H9 (cell line): ENCODE data around the gene OPTC. TPM values are rescaled to one million over a fixed set of nuclear protein-coding genes. Genes with fewer than 3 reads are reported as not detected.

ENCODE experiments used
- DNase-seq: peaks from one replicate; pipeline ENCODE4 v3.0.0-alpha.2; 2017
- H2AFZ ChIP-seq: one replicate; pipeline ENCODE4 v1.6.1; 2013; ENCODE audit warnings: mild to moderate bottlenecking, low read length, control low read depth, moderate library complexity
- H2AK5ac ChIP-seq: 2 replicates; pipeline ENCODE4 v1.6.1; 2013; ENCODE audit warnings: low read length, control low read depth, mixed read lengths; ENCODE audit not compliant: insufficient read length
- H2BK120ac ChIP-seq: one replicate; pipeline ENCODE4 v1.6.1; 2013; ENCODE audit warnings: low read depth, mild to moderate bottlenecking, low read length, control low read depth, inconsistent platforms; ENCODE audit not compliant: poor library complexity, severe bottlenecking
- H2BK12ac ChIP-seq: 2 replicates; pipeline ENCODE4 v1.6.1; 2013; ENCODE audit warnings: low read length, control low read depth, mixed read lengths, low read depth; ENCODE audit not compliant: insufficient read length
- H2BK15ac ChIP-seq: 2 replicates; pipeline ENCODE4 v1.6.1; 2013; ENCODE audit warnings: low read depth, low read length, control low read depth
- H2BK20ac ChIP-seq: one replicate; pipeline ENCODE4 v1.6.1; 2013; ENCODE audit warnings: low read depth, mild to moderate bottlenecking, low read length, control low read depth, inconsistent platforms; ENCODE audit not compliant: poor library complexity, severe bottlenecking
- H2BK5ac ChIP-seq: 2 replicates; pipeline ENCODE4 v1.6.1; 2013; ENCODE audit warnings: low read length, control low read depth, mixed read lengths; ENCODE audit not compliant: insufficient read length
- H3K14ac ChIP-seq: 2 replicates; pipeline ENCODE4 v1.6.1; 2013; ENCODE audit warnings: low read length, control low read depth; ENCODE audit not compliant: insufficient read depth
- H3K18ac ChIP-seq: 2 replicates; pipeline ENCODE4 v1.6.1; 2013; ENCODE audit warnings: low read depth, mild to moderate bottlenecking, mixed read lengths, low read length, control low read depth; ENCODE audit not compliant: insufficient read length
- H3K23ac ChIP-seq: 2 replicates; pipeline ENCODE4 v1.6.1; 2013; ENCODE audit warnings: low read length, control low read depth, mixed read lengths, low read depth; ENCODE audit not compliant: insufficient read length
- H3K23me2 ChIP-seq: 2 replicates; pipeline ENCODE4 v1.6.1; 2013; ENCODE audit warnings: low read depth, mild to moderate bottlenecking, mixed read lengths, low read length, control low read depth; ENCODE audit not compliant: insufficient read length, poor library complexity, severe bottlenecking
- H3K27ac ChIP-seq: 2 replicates; pipeline ENCODE4 v1.5.1; 2013; ENCODE audit warnings: low read length, control low read depth, mixed read lengths, low read depth; ENCODE audit not compliant: insufficient read length
- H3K27me3 ChIP-seq: 2 replicates; pipeline ENCODE4 v1.6.1; 2013; ENCODE audit warnings: low read length, control low read depth, inconsistent platforms; ENCODE audit not compliant: insufficient read depth
- H3K4ac ChIP-seq: 2 replicates; pipeline ENCODE4 v1.6.1; 2013; ENCODE audit warnings: low read depth, mild to moderate bottlenecking, control low read depth, inconsistent platforms, low read length, moderate library complexity
- H3K4me1 ChIP-seq: 2 replicates; pipeline ENCODE4 v1.6.1; 2013; ENCODE audit warnings: low read length, control low read depth, inconsistent platforms; ENCODE audit not compliant: insufficient read depth
- H3K4me2 ChIP-seq: 2 replicates; pipeline ENCODE4 v1.6.1; 2013; ENCODE audit warnings: low read length, control low read depth, mixed read lengths; ENCODE audit not compliant: insufficient read length, insufficient read depth
- H3K56ac ChIP-seq: 2 replicates; pipeline ENCODE4 v1.6.1; 2013; ENCODE audit warnings: low read depth, mild to moderate bottlenecking, mixed read lengths, low read length, control low read depth; ENCODE audit not compliant: insufficient read length
- H3K79me1 ChIP-seq: 2 replicates; pipeline ENCODE4 v1.6.1; 2013; ENCODE audit warnings: low read depth, mild to moderate bottlenecking, moderate library complexity, low read length, control low read depth, inconsistent platforms; ENCODE audit not compliant: insufficient read depth, poor library complexity, severe bottlenecking
- H3K79me2 ChIP-seq: 2 replicates; pipeline ENCODE4 v1.6.1; 2013; ENCODE audit warnings: low read length, control low read depth, inconsistent platforms; ENCODE audit not compliant: insufficient read depth
- H3K9ac ChIP-seq: 2 replicates; pipeline ENCODE4 v1.6.1; 2013; ENCODE audit warnings: low read length, control low read depth, mixed read lengths; ENCODE audit not compliant: insufficient read length; ENCODE audit errors: extremely low read depth
- H3K9me3 ChIP-seq: one replicate; pipeline ENCODE4 v1.6.1; 2013; ENCODE audit warnings: low read depth, low read length, inconsistent platforms; ENCODE audit not compliant: control insufficient read depth
- H3T11ph ChIP-seq: one replicate; pipeline ENCODE4 v1.6.1; 2013; ENCODE audit warnings: mild to moderate bottlenecking, low read length, control low read depth, inconsistent platforms
- H4K20me1 ChIP-seq: one replicate; pipeline ENCODE4 v1.6.1; 2013; ENCODE audit not compliant: control insufficient read depth, insufficient read length, insufficient read depth
- H4K5ac ChIP-seq: 2 replicates; pipeline ENCODE4 v1.6.1; 2013; ENCODE audit warnings: low read depth, mild to moderate bottlenecking, mixed read lengths, low read length, control low read depth; ENCODE audit not compliant: insufficient read length
- H4K8ac ChIP-seq: replicated peaks from 2 replicates; pipeline ENCODE4 v1.6.1; 2013; ENCODE audit warnings: low read length, control low read depth, mixed read lengths, low read depth; ENCODE audit not compliant: insufficient read length
- H4K91ac ChIP-seq: 2 replicates; pipeline ENCODE4 v1.6.1; 2013; ENCODE audit warnings: low read depth, mild to moderate bottlenecking, moderate library complexity, mixed read lengths, low read length, control low read depth; ENCODE audit not compliant: insufficient read length
- H3K27ac Mint-ChIP-seq, 3 experiments: 2 replicates in 2 of 3; 3 replicates in 1 of 3; pipeline ENCODE4 v1.8.0; 2020 to 2021; ENCODE audit warnings: mixed read lengths in 3 of 3, mild to moderate bottlenecking in 1 of 3, moderate library complexity in 1 of 3
- H3K27me3 Mint-ChIP-seq: 2 replicates; pipeline ENCODE4 v1.8.0; 2021; ENCODE audit warnings: low read depth, mild to moderate bottlenecking, moderate library complexity, mixed read lengths
- H3K36me3 Mint-ChIP-seq, 3 experiments: 2 replicates in 2 of 3; 3 replicates in 1 of 3; pipeline ENCODE4 v1.8.0; 2020 to 2021; ENCODE audit warnings: low read depth in 3 of 3, mixed read lengths in 3 of 3; ENCODE audit not compliant: insufficient read depth in 1 of 3
- H3K4me1 Mint-ChIP-seq, 2 experiments: 2 replicates each; pipeline ENCODE4 v1.8.0; 2020; ENCODE audit warnings: mixed read lengths in 2 of 2
- H3K4me3 Mint-ChIP-seq, 2 experiments: 2 replicates in 1 of 2; 3 replicates in 1 of 2; pipeline ENCODE4 v1.8.0; 2020 to 2021; ENCODE audit warnings: mild to moderate bottlenecking in 2 of 2, mixed read lengths in 2 of 2, moderate library complexity in 1 of 2
- H3K9me3 Mint-ChIP-seq, 2 experiments: 2 replicates in 1 of 2; 3 replicates in 1 of 2; pipeline ENCODE4 v1.8.0; 2020; ENCODE audit warnings: mild to moderate bottlenecking in 2 of 2, mixed read lengths in 2 of 2, moderate library complexity in 1 of 2
- CTCF ChIP-seq: fragments of 200-600 bp; sonication (generic); conservative IDR thresholded peaks from 3 replicates; pipeline ENCODE4 v1.8.0; 2021; ENCODE audit warnings: antibody characterized with exemption, mild to moderate bottlenecking
- WGBS: extraction: QIAGEN DNeasy Blood & Tissue Kit; methylation state at CpG from one replicate; pipeline ENCODE4 v1.1.7; 2013; ENCODE audit warnings: missing lambda C conversion rate, low lambda C conversion rate, mixed read lengths; ENCODE audit not compliant: insufficient read length; ENCODE audit errors: extremely low coverage; 5-methylcytosine and 5-hydroxymethylcytosine counted together
- total RNA-seq: library from RNA; stranded (reverse); gene quantifications from 2 replicates; pipeline ENCODE4 v1.2.1, GENCODE V29; 2021

Gene OPTC
- total RNA-seq, 1 experiment from 2014 or later, result 1.1 TPM

- no peak overlapping the region for H2AK5ac ChIP-seq
- H2BK12ac ChIP-seq, result no peak overlapping the region
- H4K20me1 ChIP-seq, result no peaks in the 10 kb centered on the region
- H3T11ph ChIP-seq, result no peak overlapping the region
- H3K27me3 Mint-ChIP-seq, result peaks cover 37% of the 10 kb centered on the region
- no peak overlapping the region for H3K9ac ChIP-seq
- no peak overlapping the region for H3K23ac ChIP-seq
- H3K27ac ChIP-seq, result no peak overlapping the region
- H2AFZ ChIP-seq, result no peak overlapping the region
- no peaks in the 10 kb centered on the region; a peak in 1 of 5 replicates for H3K9me3 Mint-ChIP-seq
- no peaks in the 10 kb centered on the region for H3K23me2 ChIP-seq
- no peak overlapping the region for H3K56ac ChIP-seq
- H3K4me1 Mint-ChIP-seq, result peaks cover 66 to 72% of the 10 kb centered on the region in 2 experiments
- H3K14ac ChIP-seq, result no peak overlapping the region
- peaks cover 18% of the 10 kb centered on the region; the same call in 1 of the 2 replicates for H3K4me1 ChIP-seq
- H3K27ac Mint-ChIP-seq, result no peak overlapping the region
- H3K36me3 Mint-ChIP-seq, result no peaks in the 10 kb centered on the region
- H4K91ac ChIP-seq, result no peak overlapping the region
- H2BK20ac ChIP-seq, result no peak overlapping the region
- H3K18ac ChIP-seq, result no peak overlapping the region
- no peak for TF ChIP-seq CTCF
- no peaks in the 10 kb centered on the region for H3K9me3 ChIP-seq
- no peak overlapping the region for H3K4ac ChIP-seq
- H4K5ac ChIP-seq, result no peak overlapping the region
- H3K27me3 ChIP-seq, result peaks cover 9% of the 10 kb centered on the region; the same call in 1 of the 2 replicates
- no peak overlapping the region for H3K4me3 Mint-ChIP-seq
- no peaks in the 10 kb centered on the region for H3K79me1 ChIP-seq
- DNase-seq, result no peak
- WGBS, result no CpG with 5 or more reads among the region's 4 CpGs
- H3K79me2 ChIP-seq, result no peaks in the 10 kb centered on the region
- H2BK5ac ChIP-seq, result no peak overlapping the region
- no peak overlapping the region for H4K8ac ChIP-seq
- H2BK15ac ChIP-seq, result no peak overlapping the region
- no peak overlapping the region for H2BK120ac ChIP-seq
- H3K4me2 ChIP-seq, result no peak overlapping the region
Observed at GRCh38 chr1:203524152-203524551, 30.2 kb downstream of the OPTC start.
